Skeletal muscle satellite cell (primary cell): ENCODE measurements around the gene DESI2.
A peak's percentile ranks its signal among the peaks of the same experiment; 100 is the strongest.

Source experiments
- H3K27me3 ChIP-seq: 2 replicates; pipeline ENCODE4 v1.7.0; 2013; ENCODE audit warnings: low read length; ENCODE audit not compliant: control insufficient read depth, insufficient read depth
- H3K36me3 ChIP-seq: 2 replicates; pipeline ENCODE4 v1.7.0; 2013; ENCODE audit warnings: mild to moderate bottlenecking, control low read depth, low read length; ENCODE audit not compliant: insufficient read depth
- H3K4me1 ChIP-seq: 2 replicates; pipeline ENCODE4 v1.7.0; 2013; ENCODE audit warnings: low read length; ENCODE audit not compliant: control insufficient read depth, insufficient read depth
- H3K4me2 ChIP-seq: 2 replicates; pipeline ENCODE4 v1.7.0; 2013; ENCODE audit warnings: mild to moderate bottlenecking, low read length
- H3K4me3 ChIP-seq: 2 replicates; pipeline ENCODE4 v1.7.0; 2013; ENCODE audit warnings: low read length
- H3K9ac ChIP-seq: 2 replicates; pipeline ENCODE4 v1.7.0; 2013; ENCODE audit warnings: mild to moderate bottlenecking, low read depth, low read length, moderate library complexity
- H3K9me3 ChIP-seq: replicated peaks from 2 replicates; pipeline ENCODE4 v1.7.0; 2013; ENCODE audit warnings: mild to moderate bottlenecking, control low read depth, low read length

Gene DESI2

GRCh38 chr1:244709476-244710368 lies 56.8 kb downstream of the DESI2 start:
- Histone ChIP-seq H3K4me1 (no peaks in the 10 kb centered on the region), H3K4me2 (no peak overlapping the region), H3K36me3 (peaks cover 9% of the 10 kb centered on the region), H3K27me3 (no peaks in the 10 kb centered on the region), H3K4me3 (no peak overlapping the region), H3K9me3 (no peaks in the 10 kb centered on the region), H3K9ac (no peak overlapping the region)

- Histone ChIP-seq H3K9me3 (no peaks in the 10 kb centered on the region), H3K27me3 (no peaks in the 10 kb centered on the region), H3K4me3 (no peak overlapping the region), H3K36me3 (peaks cover 4% of the 10 kb centered on the region), H3K4me1 (no peaks in the 10 kb centered on the region), H3K4me2 (no peak overlapping the region), H3K9ac (no peak overlapping the region)
Observed at GRCh38 chr1:244710474-244711062, 57.6 kb downstream of the DESI2 start.

GRCh38 chr1:244712669-244713068 lies 59.7 kb downstream of the DESI2 start:
- Histone ChIP-seq H3K9me3 (no peaks in the 10 kb centered on the region), H3K4me2 (no peak overlapping the region), H3K36me3 (peaks cover 4% of the 10 kb centered on the region), H3K27me3 (no peaks in the 10 kb centered on the region), H3K4me1 (no peaks in the 10 kb centered on the region), H3K4me3 (no peak overlapping the region), H3K9ac (no peak overlapping the region)

- no peaks in the 10 kb centered on the region for H3K27me3 ChIP-seq
- H3K4me3 ChIP-seq, result no peak overlapping the region
- H3K4me2 ChIP-seq, result no peak overlapping the region
- no peak overlapping the region for H3K9ac ChIP-seq
- peaks cover 4% of the 10 kb centered on the region for H3K36me3 ChIP-seq
- H3K9me3 ChIP-seq, result no peaks in the 10 kb centered on the region
- H3K4me1 ChIP-seq, result no peaks in the 10 kb centered on the region
Observed at GRCh38 chr1:244713332-244713731, 60.4 kb downstream of the DESI2 start.

GRCh38 chr1:244727871-244728474 lies 75.0 kb downstream of the DESI2 start:
- no peak overlapping the region for H3K4me2 ChIP-seq
- no peak overlapping the region for H3K9ac ChIP-seq
- H3K36me3 ChIP-seq, result no peaks in the 10 kb centered on the region
- H3K4me1 ChIP-seq, result peaks cover 6% of the 10 kb centered on the region
- no peaks in the 10 kb centered on the region for H3K27me3 ChIP-seq
- H3K9me3 ChIP-seq, result no peaks in the 10 kb centered on the region
- H3K4me3 ChIP-seq, result no peak overlapping the region

DNA sequence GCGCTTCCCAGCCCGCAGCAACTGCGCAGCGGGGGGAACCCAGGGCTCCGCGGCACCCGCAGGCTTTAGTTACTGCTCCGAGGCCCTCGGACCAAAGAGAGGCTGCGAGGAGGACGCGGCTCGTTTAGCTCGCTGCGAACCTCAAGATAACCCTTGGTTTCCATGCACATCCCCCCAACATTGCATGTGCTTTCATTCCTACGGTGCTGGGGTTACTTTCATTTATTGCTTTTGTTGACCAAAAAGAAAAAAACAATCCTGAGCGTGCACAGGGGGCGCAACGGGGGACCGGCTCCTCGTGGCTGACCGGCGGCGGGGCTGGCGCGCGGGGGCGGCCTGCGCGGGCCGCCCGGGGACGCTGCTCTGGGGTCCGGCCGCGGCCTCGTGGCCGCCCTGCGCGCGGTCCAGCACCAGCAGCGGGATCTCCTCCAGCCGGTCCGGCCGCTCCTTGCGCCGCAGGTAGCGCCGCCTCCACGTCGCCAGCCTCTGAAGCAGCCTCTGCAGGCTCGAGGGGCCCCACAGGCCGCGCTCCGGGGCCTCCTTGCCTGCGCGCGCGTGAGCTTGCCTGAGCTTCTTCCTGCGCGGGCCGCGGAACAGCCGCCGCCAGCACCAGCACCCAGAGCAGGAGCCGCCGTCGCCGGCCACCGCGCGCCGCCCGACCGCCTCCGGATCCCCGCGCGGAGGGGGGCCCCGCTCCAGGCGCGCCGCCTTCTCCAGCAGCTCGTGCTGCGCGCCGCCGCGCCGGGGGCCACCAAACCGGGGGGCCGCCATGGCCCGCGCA lies 77.4 kb downstream of the DESI2 start:
- peak overlapping the region; percentile 75 for H3K9ac ChIP-seq
- H3K4me1 ChIP-seq, result peaks cover 6% of the 10 kb centered on the region
- peak overlapping the region; percentile 92 for H3K4me2 ChIP-seq
- H3K4me3 ChIP-seq, result peak overlapping the region; percentile 78
- no peaks in the 10 kb centered on the region for H3K27me3 ChIP-seq
- no peaks in the 10 kb centered on the region for H3K36me3 ChIP-seq
- no peaks in the 10 kb centered on the region for H3K9me3 ChIP-seq

- H3K36me3 ChIP-seq, result no peaks in the 10 kb centered on the region
- H3K9me3 ChIP-seq, result no peaks in the 10 kb centered on the region
- no peaks in the 10 kb centered on the region for H3K27me3 ChIP-seq
- H3K4me1 ChIP-seq, result peaks cover 6% of the 10 kb centered on the region
- H3K4me2 ChIP-seq, result peak overlapping the region; percentile 92
- H3K9ac ChIP-seq, result peak overlapping the region; percentile 75
- peak overlapping the region; percentile 78 for H3K4me3 ChIP-seq
Observed at GRCh38 chr1:244730934-244731434, 78.1 kb downstream of the DESI2 start.

- H3K36me3 ChIP-seq, result no peaks in the 10 kb centered on the region
- no peak overlapping the region for H3K4me2 ChIP-seq
- no peaks in the 10 kb centered on the region for H3K9me3 ChIP-seq
- no peak overlapping the region for H3K4me3 ChIP-seq
- no peaks in the 10 kb centered on the region for H3K27me3 ChIP-seq
- H3K4me1 ChIP-seq, result peaks cover 6% of the 10 kb centered on the region
- H3K9ac ChIP-seq, result no peak overlapping the region
Observed at GRCh38 chr1:244731651-244732050, 78.7 kb downstream of the DESI2 start.

DNA sequence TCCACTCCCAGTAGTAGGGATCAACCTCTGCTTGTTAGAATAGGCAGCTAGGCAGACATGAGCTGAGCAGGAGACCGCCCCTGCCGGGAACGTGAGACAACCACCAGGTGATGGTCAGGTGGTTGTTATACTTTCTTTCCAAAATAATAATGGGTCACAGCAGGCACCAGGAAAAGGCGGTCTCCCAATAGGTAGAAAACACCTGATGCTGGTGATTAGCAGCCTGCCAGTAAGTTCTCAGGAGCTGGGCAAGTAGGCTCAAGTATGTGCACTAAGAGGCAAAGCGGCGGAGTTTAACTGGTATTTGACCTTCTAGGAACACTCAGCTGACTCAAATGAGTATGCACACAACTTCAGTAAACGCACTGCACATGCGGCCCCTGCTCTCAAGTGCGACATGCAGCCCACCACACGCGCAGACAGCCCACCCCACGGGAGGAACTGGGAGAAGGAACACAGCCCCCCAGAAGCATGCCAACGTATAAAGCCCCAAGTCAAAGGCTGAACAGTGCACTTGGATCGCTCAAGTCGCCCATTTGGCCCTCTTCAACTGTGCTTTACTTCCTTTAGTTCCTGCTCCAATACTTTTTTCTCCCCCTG lies 80.0 kb downstream of the DESI2 start:
- Histone ChIP-seq H3K9me3 (no peaks in the 10 kb centered on the region), H3K36me3 (no peaks in the 10 kb centered on the region), H3K4me2 (no peak overlapping the region), H3K9ac (no peak overlapping the region), H3K27me3 (no peaks in the 10 kb centered on the region), H3K4me1 (peaks cover 6% of the 10 kb centered on the region), H3K4me3 (no peak overlapping the region)

- Histone ChIP-seq H3K4me2 (no peak overlapping the region), H3K4me1 (no peaks in the 10 kb centered on the region), H3K9me3 (no peaks in the 10 kb centered on the region), H3K4me3 (no peak overlapping the region), H3K27me3 (no peaks in the 10 kb centered on the region), H3K9ac (no peak overlapping the region), H3K36me3 (no peaks in the 10 kb centered on the region)
Observed at GRCh38 chr1:244735404-244735803, 82.5 kb downstream of the DESI2 start.
